ENCODE measurements around the gene PIPOX.
A peak's percentile ranks its signal among the peaks of the same experiment; 100 is the strongest.

Gene PIPOX

DNA sequence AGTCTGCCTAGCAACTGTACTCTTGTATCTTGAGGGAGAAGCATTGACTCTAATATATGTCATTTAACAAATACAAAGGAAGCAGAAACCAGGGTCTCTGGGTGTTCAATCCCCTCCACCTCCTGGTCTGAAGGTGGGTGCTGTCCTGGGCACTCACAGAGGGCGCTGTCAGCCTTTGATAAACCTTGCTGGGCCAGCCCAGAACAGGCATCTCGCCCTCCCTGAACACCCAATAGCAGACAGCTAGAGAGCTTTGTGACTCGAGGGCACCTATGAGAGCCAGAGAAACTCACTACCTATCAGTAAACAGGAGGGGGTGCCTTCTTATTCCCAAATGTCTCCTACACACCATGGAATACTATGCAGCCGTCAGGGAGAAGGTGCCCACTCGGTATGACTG is 6.4 kb upstream of the PIPOX start:
- no peak for DNase-seq (ENCODE audit: extremely low spot score)
- TF ChIP-seq CTBP1 (IDR thresholded peaks at IDR 0.05; ENCODE audit: borderline replicate concordance) = no peak
- no peak for TF ChIP-seq ARNT (IDR thresholded peaks at IDR 0.05)
- ChIA-PET POLR2A (no interaction called here), CTCF (no interaction called here)

GRCh38 chr17:29037739-29038084 is 5.2 kb upstream of the PIPOX start:
- ChIA-PET CTCF (interaction anchor here (0.6 to 1.5 kb wide), 3 partner anchors 58 to 86 kb away, joined by 5 to 8 read pairs (median 6); no protein-coding TSS in a partner anchor), POLR2A (no interaction called here)
- no peak for DNase-seq (ENCODE audit: extremely low spot score)
- TF ChIP-seq HDGF (IDR thresholded peaks at IDR 0.05; ENCODE audit: borderline replicate concordance) = no peak
- TF ChIP-seq, protein P1, sequence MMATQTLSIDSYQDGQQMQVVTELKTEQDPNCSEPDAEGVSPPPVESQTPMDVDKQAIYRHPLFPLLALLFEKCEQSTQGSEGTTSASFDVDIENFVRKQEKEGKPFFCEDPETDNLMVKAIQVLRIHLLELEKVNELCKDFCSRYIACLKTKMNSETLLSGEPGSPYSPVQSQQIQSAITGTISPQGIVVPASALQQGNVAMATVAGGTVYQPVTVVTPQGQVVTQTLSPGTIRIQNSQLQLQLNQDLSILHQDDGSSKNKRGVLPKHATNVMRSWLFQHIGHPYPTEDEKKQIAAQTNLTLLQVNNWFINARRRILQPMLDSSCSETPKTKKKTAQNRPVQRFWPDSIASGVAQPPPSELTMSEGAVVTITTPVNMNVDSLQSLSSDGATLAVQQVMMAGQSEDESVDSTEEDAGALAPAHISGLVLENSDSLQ (IDR thresholded peaks at IDR 0.05) = no peak
- TF ChIP-seq ZNF384 (IDR thresholded peaks at IDR 0.05) = no peak
- no peak for TF ChIP-seq CTBP1 (IDR thresholded peaks at IDR 0.05; ENCODE audit: borderline replicate concordance)
- no peak for TF ChIP-seq ELF4 (IDR thresholded peaks at IDR 0.05)
- TF ChIP-seq LEF1 (IDR thresholded peaks at IDR 0.05; ENCODE audit: borderline replicate concordance) = no peak
- TF ChIP-seq SUZ12 (IDR thresholded peaks at IDR 0.05) = no peak
- TF ChIP-seq NFRKB (IDR thresholded peaks at IDR 0.05) = no peak
- TF ChIP-seq FOXK2 (IDR thresholded peaks at IDR 0.05) = no peak
- no peak for TF ChIP-seq SP1 (IDR thresholded peaks at IDR 0.05)
- no peak for TF ChIP-seq BHLHE40 (IDR thresholded peaks at IDR 0.05; ENCODE audit: borderline replicate concordance)
- TF ChIP-seq TARDBP (IDR thresholded peaks at IDR 0.05) = no peak
- no peak for TF ChIP-seq ARNT (IDR thresholded peaks at IDR 0.05)
- TF ChIP-seq FOXA1 (IDR thresholded peaks at IDR 0.05) = no peak
- no peak for TF ChIP-seq FOXM1 (IDR thresholded peaks at IDR 0.05; ENCODE audit: borderline replicate concordance)
- TF ChIP-seq L3MBTL2 (conservative IDR thresholded peaks at IDR 0.05) = no peak

DNA sequence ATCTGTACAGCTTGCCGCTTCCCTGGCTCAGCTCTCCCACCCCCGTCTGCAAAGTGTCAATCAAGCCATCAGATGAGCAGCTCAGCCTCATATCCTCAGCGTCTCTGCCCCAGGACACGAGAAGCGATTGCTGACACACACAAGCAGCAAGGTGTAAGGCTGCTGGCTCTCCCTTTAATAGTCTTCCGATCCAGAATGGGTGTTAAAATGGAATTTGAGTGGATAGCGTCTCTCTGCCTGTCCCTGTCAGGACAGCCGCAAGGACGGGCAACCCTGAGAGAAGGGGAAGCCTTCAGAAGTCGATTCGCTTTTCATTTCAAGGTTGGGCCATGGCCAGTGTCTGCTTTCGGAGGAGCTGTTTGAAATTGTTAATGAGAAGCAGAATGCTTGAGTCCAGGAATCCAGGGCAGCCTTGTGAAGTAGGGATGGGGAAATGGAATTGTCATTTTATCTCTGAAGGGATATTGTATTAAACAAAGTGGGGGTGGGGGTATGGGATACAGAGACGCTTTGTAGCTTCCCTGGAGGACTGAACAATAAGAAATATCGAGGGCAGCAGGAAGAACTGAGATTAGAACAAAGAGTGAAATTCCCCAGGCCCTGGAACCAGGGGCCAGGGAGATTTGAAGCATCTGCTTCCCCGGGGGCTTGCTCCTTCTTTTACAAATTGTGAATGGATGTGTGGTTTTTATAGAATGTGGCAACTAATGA is 4.7 kb upstream of the PIPOX start:
- DNase-seq (ENCODE audit: extremely low spot score) = no peak
- ChIA-PET POLR2A (interaction anchor here (1.4 kb wide), 1 partner anchor 10 kb away, joined by 7 read pairs; no protein-coding TSS in a partner anchor), CTCF (interaction anchor here (0.6 to 1.5 kb wide), 6 partner anchors 21 to 1058 kb away, joined by 3 to 8 read pairs (median 4); no protein-coding TSS in a partner anchor)
- TF ChIP-seq SP1 (IDR thresholded peaks at IDR 0.05) (no peak), FOXM1 (IDR thresholded peaks at IDR 0.05; ENCODE audit: borderline replicate concordance) (no peak), SUZ12 (IDR thresholded peaks at IDR 0.05) (no peak), L3MBTL2 (conservative IDR thresholded peaks at IDR 0.05) (no peak)
- TF ChIP-seq, protein P1 (IDR thresholded peaks at IDR 0.05) = peak; percentile 16; the same call in 1 of the 2 replicates

- no peak for DNase-seq (ENCODE audit: extremely low spot score)
- ChIA-PET POLR2A (interaction anchor here (1.4 kb wide), 1 partner anchor 8 kb away, joined by 7 read pairs; no protein-coding TSS in a partner anchor), CTCF (no interaction called here)
- TF ChIP-seq BHLHE40 (IDR thresholded peaks at IDR 0.05; ENCODE audit: borderline replicate concordance) = no peak
- no peak for TF ChIP-seq FOXK2 (IDR thresholded peaks at IDR 0.05)
- TF ChIP-seq SUZ12 (IDR thresholded peaks at IDR 0.05) = no peak
- TF ChIP-seq FOXA1 (IDR thresholded peaks at IDR 0.05) = no peak
- TF ChIP-seq CTBP1 (IDR thresholded peaks at IDR 0.05; ENCODE audit: borderline replicate concordance) = no peak
- no peak for TF ChIP-seq SP1 (IDR thresholded peaks at IDR 0.05)
- no peak for TF ChIP-seq ZNF384 (IDR thresholded peaks at IDR 0.05)
- TF ChIP-seq HDGF (IDR thresholded peaks at IDR 0.05; ENCODE audit: borderline replicate concordance) = no peak
- TF ChIP-seq L3MBTL2 (conservative IDR thresholded peaks at IDR 0.05) = no peak
- no peak for TF ChIP-seq NFRKB (IDR thresholded peaks at IDR 0.05)
- TF ChIP-seq FOXM1 (IDR thresholded peaks at IDR 0.05; ENCODE audit: borderline replicate concordance) = no peak
These were observed 3.0 kb upstream of the PIPOX start for GRCh38 chr17:29039764-29040598.

DNA sequence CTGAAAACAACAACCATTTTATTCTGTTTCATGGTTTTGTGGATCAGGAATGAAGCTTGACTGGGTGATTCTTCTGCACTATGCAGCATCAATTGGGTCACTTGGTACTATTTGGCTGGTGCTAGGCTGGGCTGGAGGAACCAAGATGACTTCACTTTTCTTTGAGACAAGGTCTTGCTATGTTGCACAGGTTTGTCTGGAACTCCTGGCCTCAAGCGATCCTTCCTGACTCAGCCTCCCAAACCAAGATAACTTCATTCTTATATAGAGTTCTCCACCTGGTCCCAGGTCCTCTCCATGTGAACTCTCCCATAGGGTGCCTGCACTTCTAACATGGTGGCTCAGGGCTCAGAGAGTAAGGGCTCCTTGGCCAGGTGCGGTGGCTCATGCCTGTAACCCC is 1.9 kb upstream of the PIPOX start:
- POLR2A ChIA-PET = no interaction called here
- TF ChIP-seq ELF4 (IDR thresholded peaks at IDR 0.05) (no peak), CTBP1 (IDR thresholded peaks at IDR 0.05; ENCODE audit: borderline replicate concordance) (no peak), TARDBP (IDR thresholded peaks at IDR 0.05) (no peak), FOXA1 (IDR thresholded peaks at IDR 0.05) (no peak), BHLHE40 (IDR thresholded peaks at IDR 0.05; ENCODE audit: borderline replicate concordance) (no peak)
- TF ChIP-seq, protein P1 (IDR thresholded peaks at IDR 0.05) = no peak
- CTCF ChIA-PET = no interaction called here
- no peak for DNase-seq (ENCODE audit: extremely low spot score)

DNA sequence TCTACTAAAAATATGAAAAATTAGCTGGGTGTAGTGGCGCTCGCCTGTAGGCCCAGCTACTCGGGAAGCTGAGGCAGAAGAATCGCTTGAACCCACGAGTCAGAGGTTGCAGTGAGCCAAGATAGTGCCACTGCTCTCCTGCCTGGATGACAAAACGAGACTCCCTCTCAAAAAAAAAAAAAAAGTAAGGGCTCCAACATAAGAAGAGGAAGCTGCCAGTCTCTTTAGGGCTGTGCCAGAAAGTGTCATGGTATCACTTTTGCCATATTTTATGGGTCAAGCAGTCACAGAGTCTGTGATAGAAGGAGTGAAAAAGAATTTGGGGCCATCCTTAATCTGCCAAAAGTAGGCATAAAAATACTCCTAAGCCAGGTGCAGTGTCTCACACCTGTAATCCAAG is 1.4 kb upstream of the PIPOX start:
- DNase-seq (ENCODE audit: extremely low spot score) = no peak
- ChIA-PET CTCF (interaction anchor here (0.6 kb wide), 1 partner anchor 32 kb away, joined by 3 read pairs; no protein-coding TSS in a partner anchor), POLR2A (no interaction called here)
- TF ChIP-seq ELF4 (IDR thresholded peaks at IDR 0.05) (no peak), FOXM1 (IDR thresholded peaks at IDR 0.05; ENCODE audit: borderline replicate concordance) (no peak), SP1 (IDR thresholded peaks at IDR 0.05) (no peak), NFRKB (IDR thresholded peaks at IDR 0.05) (no peak), ZNF384 (IDR thresholded peaks at IDR 0.05) (no peak), FOXK2 (IDR thresholded peaks at IDR 0.05) (no peak), LEF1 (IDR thresholded peaks at IDR 0.05; ENCODE audit: borderline replicate concordance) (no peak), TARDBP (IDR thresholded peaks at IDR 0.05) (no peak), CTBP1 (IDR thresholded peaks at IDR 0.05; ENCODE audit: borderline replicate concordance) (no peak), ARNT (IDR thresholded peaks at IDR 0.05) (no peak)

All from HEK293T (cell line).